ENCODE results near the gene ROBO2. TPM values are rescaled to one million over a fixed set of nuclear protein-coding genes. Genes with fewer than 3 reads are reported as not detected.
A peak's percentile ranks its signal among the peaks of the same experiment; 100 is the strongest.

The ROBO2 gene
- polyA plus RNA-seq, 3 donors: 89.9 to 100 (median 95.6) TPM

DNA sequence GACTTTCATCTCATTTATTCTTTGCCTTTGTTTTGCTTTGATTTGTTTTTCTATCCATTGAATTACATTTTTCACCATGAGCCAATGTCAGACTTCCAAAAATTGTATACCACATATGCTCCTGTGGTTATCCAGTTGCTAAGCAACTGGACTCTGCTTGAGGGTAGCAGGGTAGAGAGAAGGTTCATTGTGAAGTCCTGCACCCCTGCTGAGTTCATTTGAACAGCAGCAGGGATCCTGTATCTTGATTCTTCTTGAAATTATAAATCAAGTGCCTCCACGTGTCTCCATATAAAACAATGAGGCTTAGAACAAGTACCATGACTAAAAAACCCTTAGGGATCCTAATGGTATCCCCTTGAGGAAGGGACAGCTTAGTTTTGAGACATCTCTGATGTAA is 449.3 kb downstream of the ROBO2 start:
- DNase-seq (ENCODE audit: extremely low read depth in 1 of 11, low read depth in 9 of 11, low spot score in 4 of 11): no peak

DNA sequence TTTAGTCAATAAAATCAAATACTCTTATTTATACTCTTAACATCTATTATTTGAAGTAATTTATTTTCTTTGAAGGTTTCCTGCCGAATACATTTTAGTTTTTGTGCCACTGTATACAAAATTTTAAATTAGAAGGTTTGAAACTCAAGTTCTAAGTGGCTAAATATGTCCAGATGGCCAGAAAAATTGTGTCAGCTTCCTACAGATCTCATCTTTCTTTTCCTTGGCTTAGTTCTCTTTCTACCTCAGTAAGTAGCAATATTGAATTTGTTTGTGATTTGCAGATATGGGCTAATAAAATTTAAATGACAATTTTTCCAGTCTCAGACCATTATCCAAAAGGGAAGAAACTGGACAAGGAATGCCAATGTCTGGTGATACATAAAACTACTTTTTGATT is 452.1 kb downstream of the ROBO2 start:
- DNase-seq (ENCODE audit: extremely low read depth in 1 of 11, low read depth in 9 of 11, low spot score in 4 of 11): no peak

DNA sequence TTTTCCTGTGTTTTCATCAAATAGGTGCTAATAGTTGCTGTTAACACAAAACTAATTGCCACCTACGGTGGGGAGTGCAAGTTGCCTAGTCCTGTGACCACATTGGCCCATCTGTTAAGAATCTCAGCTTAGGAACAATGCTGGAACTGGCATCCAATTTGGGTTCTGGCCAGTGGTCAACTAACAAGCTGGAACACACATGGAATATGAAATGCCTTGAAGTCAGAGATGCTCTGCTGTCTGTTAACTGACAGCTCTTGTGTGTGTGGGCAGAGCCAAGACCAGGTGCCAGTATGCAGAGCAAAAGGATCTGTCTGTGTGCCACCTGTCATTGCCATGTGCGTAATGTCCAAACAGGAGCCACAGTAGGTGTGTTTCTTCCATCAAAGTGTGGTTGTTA is 460.8 kb downstream of the ROBO2 start:
- no peak for DNase-seq (ENCODE audit: extremely low read depth in 1 of 11, low read depth in 9 of 11, low spot score in 4 of 11)

GRCh38 chr3:77506384-77506783 is 466.5 kb downstream of the ROBO2 start:
- no peak for DNase-seq (ENCODE audit: extremely low read depth in 1 of 11, low read depth in 9 of 11, low spot score in 4 of 11)

DNA sequence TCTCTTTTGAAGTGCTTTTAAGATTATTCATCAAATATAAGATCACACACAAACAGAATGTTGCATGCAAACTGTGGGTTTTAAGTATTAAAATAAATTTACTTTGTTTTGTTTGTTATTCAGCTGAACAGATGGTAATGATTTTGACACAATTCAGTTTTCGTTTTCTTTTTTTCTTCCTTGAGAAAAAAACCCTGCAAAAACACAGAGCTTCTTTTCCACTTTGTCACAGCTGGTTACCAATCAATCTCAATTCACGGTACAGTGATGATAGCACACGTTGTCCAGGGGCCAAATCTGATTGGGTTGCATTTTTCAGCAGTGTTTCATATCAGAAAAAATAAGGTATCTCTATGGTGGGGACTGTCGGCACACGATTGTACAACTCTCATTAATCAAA is 473.6 kb downstream of the ROBO2 start:
- no peak for DNase-seq (ENCODE audit: extremely low read depth in 1 of 11, low read depth in 9 of 11, low spot score in 4 of 11)

DNA sequence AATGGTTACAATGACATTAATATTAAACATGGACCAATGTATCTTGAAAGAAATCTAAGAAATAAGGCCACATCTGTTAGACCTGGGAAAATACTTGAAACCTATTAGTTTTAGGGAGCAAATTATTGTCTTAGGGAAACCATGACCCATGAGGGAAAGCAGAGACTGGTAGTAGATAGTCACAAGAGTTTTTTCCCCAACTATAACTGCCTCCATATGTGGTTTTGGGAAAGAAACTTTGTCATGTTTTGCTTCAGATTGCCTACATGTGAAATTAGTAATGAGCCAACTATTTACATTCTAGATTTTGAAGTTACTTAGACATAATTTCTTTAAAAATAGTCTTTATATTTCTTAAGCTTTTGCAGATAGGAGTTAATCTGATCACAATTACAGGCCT is 474.9 kb downstream of the ROBO2 start:
- no peak for DNase-seq (ENCODE audit: extremely low read depth in 1 of 11, low read depth in 9 of 11, low spot score in 4 of 11)

DNA sequence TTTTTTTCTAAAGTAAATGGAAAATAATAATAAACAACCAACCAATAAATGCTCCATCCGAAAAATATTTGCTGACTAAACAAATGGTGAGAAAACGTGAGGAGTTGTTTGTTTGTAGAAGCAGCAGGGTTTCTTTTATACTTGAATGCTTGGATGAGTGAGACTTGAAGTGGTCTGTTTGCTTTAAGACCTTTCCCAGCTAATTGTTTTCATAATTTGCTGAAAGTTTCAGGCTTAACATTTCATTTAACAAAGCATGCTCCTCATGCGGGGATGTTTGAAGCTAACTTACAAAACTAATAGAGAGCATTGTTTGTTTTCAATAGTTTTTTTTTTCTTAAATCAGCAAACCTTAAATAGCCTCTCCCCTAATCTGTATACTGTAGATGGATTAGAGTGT is 484.6 kb downstream of the ROBO2 start:
- peak in 2 of 11 donors; percentile 11 to 32 for DNase-seq (ENCODE audit: extremely low read depth in 1 of 11, low read depth in 9 of 11, low spot score in 4 of 11)

DNA sequence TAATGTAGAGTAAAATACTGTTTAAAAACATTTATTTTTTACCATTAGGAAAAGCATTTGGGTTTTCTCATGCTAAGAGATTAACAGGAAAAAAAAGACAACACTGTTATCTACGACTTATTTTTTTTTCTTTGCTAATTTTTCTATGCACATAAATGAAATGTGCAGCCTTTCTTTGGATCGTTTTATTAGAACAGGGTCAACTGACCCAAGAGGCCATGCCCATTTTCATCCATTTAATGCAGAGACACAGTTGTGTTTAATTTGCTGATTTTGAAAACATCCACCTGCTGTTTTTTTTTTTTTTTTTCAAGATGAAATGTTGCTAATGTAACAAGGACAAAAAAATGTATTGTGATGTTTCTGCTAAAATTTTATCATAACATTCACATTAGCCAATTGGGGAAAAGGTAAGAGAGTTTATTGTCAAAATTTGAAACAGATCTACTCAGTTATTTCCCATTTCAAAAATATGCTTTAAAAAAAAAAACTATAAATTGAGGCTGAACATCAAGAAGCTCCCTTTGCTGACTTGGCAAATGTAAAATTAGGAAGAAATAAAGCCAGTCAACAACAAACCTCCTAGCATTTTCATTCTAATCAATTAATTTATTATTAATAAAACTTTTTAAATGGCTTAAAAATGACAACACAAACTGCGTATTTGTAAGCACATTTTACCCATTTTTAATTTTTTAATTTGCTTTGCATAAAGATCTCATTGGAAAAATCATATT is 485.2 kb downstream of the ROBO2 start:
- peak in 1 of 11 donors; percentile 17 for DNase-seq (ENCODE audit: extremely low read depth in 1 of 11, low read depth in 9 of 11, low spot score in 4 of 11)

GRCh38 chr3:77526573-77527113 is 486.7 kb downstream of the ROBO2 start:
- no peak for DNase-seq (ENCODE audit: extremely low read depth in 1 of 11, low read depth in 9 of 11, low spot score in 4 of 11)

DNA sequence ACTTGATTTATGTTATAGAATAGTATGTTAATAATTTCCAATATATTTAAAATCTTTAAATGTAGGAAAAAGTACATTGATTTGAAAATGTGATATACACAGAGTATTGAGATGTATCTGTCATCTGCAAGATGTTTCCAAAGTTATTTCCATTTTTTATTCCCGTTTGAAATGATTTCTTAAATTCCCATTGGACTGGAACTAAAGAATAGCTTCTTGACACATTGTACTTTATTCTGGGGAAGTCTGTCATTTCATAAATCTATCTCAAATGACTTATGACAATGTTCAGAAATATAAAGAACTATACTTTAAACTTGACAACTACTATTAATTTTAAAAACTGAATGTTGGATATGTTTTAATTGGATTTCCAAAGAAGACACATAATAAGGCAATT is 489.6 kb downstream of the ROBO2 start:
- DNase-seq (ENCODE audit: extremely low read depth in 1 of 11, low read depth in 9 of 11, low spot score in 4 of 11): no peak

DNA sequence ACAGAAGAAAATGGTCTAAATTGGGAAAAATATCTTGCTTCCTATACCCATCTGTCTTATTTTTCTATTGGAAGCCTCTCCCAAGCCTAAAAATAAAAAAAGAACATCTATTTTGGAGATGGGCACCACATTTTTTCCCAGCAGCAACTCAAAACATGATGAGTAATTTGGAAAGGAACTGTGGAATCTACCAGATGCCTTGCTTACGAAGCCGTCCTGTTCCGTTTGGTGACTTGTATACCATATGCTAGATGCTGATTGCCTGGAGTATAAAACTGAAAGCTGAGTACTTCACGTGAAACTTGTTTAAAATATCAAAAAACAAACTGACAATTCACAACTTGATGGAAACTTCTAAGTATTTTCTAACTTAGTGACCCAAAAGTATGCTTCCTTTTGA is 491.0 kb downstream of the ROBO2 start:
- no peak for DNase-seq (ENCODE audit: extremely low read depth in 1 of 11, low read depth in 9 of 11, low spot score in 4 of 11)

- no peak for DNase-seq (ENCODE audit: extremely low read depth in 1 of 11, low read depth in 9 of 11, low spot score in 4 of 11)
Observed at GRCh38 chr3:77535116-77535515, 495.2 kb downstream of the ROBO2 start.

DNA sequence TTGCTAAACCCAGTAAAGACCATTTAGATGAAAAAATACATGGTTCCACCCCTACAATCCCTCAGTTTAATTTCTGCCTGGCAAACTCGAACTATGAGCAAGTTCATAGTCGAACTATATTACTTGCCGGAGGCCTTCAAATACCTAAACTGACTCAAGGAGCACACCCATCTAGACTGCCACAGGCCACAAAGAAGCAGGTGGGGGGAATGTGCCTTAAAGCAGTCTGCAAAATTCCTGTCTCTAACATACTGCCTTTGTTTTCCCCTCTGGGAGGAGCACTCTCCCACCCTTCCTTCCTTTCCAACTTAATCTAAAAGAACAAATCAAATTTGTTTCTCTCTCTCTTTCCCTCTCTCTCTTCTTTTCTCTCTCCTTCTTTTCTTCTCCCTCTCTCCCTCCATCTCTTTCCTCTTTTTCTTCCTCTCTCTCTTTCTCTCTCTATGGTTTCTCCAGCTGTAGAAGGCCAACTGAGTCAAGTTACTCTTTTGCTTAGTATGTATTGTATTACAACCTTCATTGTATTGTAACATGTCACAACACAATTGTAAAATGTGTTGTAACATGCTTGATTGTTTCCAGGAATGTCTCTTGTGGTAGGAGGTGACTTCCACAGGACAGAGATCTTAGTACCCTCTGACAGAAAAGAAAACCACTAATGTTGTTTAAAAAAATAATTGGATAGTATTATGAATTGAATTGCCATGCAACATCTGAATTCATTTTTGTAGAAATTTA is 496.3 kb downstream of the ROBO2 start:
- no peak for DNase-seq (ENCODE audit: extremely low read depth in 1 of 11, low read depth in 9 of 11, low spot score in 4 of 11)

DNA sequence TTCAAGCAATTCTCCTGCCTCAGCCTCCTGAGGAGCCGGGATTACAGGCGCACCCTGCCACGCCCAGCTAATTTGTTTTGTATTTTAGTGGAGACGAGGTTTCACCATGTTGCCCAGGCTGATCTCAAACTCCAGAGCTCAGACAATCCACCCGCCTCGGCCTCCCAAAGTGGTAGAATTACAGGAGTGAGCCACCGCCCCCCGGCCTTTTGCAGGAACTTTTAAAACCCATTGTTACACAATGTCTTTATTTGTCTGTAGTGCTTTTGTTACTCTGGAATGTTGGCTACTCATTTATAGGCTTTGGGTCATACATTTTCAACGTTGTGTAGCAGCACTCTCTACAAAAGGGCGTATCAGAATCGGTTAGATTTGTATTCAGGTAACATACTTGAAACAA is 499.1 kb downstream of the ROBO2 start:
- no peak for DNase-seq (ENCODE audit: extremely low read depth in 1 of 11, low read depth in 9 of 11, low spot score in 4 of 11)

GRCh38 chr3:77539677-77540076 is 499.8 kb downstream of the ROBO2 start:
- DNase-seq (ENCODE audit: extremely low read depth in 1 of 11, low read depth in 9 of 11, low spot score in 4 of 11): no peak

GRCh38 chr3:77541203-77541922 is 501.5 kb downstream of the ROBO2 start:
- peak in 2 of 11 donors; percentile 18 for DNase-seq (ENCODE audit: extremely low read depth in 1 of 11, low read depth in 9 of 11, low spot score in 4 of 11)

- no peak for DNase-seq (ENCODE audit: extremely low read depth in 1 of 11, low read depth in 9 of 11, low spot score in 4 of 11)
Observed at GRCh38 chr3:77546246-77546645, 506.3 kb downstream of the ROBO2 start.

- DNase-seq (ENCODE audit: extremely low read depth in 1 of 11, low read depth in 9 of 11, low spot score in 4 of 11): no peak
Observed at GRCh38 chr3:77549034-77549433, 509.1 kb downstream of the ROBO2 start.

GRCh38 chr3:77553240-77553639 is 513.3 kb downstream of the ROBO2 start:
- DNase-seq (ENCODE audit: extremely low read depth in 1 of 11, low read depth in 9 of 11, low spot score in 4 of 11): no peak

GRCh38 chr3:77562089-77562488 is 522.2 kb downstream of the ROBO2 start:
- no peak for DNase-seq (ENCODE audit: extremely low read depth in 1 of 11, low read depth in 9 of 11, low spot score in 4 of 11)
